Urothelium cell line (cell line): ENCODE data around the gene SLC25A27.
A peak's percentile ranks its signal among the peaks of the same experiment; 100 is the strongest.

Source experiments
- DNase-seq: peaks from one replicate; pipeline ENCODE4 v3.0.0; 2011; ENCODE audit warnings: low spot score, mixed read lengths
- FAIRE-seq: peaks from 2 replicates; lab custom pipeline; 2011; peaks lifted over from hg19 to GRCh38; lab: Jason Lieb, UNC

The SLC25A27 gene

DNA sequence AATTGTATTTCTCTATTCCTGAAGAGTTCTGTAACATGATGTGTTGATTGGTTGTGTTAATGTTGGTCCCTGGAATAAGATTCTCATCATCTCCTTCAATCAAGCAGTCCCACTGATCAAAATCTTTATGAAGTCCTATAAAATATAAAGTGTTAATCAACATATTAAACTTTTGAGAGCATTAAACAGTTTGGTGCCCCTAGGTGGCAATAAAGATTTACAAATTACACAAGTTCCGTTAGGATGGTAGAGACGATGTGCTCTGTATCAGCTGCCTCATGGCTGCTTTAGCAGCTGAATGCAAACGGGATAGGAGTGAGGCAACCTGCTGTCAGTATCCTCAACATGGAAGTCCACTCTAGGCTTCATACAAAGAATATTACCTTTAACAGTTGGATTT, 51.8 kb downstream of the SLC25A27 start:
- FAIRE-seq (no peak), DNase-seq (no peak)

DNA sequence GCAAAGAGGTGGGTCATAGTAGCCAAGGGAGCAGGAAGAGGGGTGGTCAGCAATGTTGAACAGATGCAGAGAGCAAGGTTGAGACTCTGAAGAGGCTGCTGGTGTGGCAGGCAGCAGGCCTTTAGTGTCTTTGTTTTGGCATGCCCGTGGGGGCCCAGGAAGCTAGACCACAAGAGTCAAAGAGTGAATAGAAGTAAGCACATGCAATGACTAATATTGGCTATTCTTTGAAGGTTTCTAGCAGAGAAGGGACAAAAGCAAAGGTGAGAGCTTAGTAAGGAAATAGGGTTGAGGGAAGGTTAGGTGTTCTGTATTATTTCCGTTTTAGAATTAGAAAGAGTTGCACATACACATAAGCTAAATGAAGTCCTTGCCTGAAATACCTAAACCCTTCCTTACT, 53.7 kb downstream of the SLC25A27 start:
- no peak for FAIRE-seq

DNA sequence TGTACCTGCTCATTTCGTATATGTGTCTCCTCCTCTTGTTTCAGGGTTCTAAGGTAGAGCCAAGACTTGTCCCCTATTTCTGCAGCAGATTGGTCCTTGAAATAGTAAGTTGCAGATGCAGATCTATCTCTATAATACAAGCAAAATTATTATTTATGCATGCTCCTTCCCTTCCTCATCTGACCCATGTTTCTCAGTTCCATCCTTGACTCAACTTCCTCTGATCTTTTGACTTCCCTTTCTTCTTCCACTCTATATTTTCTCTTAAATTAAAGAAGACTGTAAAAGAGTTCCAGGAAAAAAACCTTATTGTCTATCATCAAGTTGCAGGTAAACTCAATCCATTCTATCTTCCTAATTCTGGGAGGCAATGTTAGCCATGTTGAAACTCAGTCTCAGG, 58.7 kb downstream of the SLC25A27 start:
- DNase-seq, result no peak
- FAIRE-seq, result no peak

More for the DNA sequence above, 53.7 kb downstream of the SLC25A27 start:
- DNase-seq, result no peak

DNA sequence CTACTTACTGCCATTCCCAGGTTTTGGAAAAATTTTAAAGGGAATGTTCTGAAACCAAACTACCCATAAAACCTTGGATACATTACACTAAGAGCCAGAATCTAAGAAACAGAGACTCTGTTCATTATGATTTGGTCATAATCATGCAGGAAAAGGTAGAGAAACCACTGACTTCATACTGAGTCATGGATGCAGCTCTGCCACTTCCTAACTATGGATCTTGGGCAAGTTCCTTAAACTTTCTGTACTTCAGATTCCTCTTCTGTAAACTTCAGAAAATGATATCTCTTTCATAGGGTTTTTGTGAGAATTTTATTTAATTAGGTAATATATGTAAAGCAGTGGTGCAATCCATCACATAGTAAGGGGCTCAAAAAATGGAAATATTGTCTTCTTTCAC, 62.4 kb downstream of the SLC25A27 start:
- no peak for FAIRE-seq
- DNase-seq, result peak; percentile 25

DNA sequence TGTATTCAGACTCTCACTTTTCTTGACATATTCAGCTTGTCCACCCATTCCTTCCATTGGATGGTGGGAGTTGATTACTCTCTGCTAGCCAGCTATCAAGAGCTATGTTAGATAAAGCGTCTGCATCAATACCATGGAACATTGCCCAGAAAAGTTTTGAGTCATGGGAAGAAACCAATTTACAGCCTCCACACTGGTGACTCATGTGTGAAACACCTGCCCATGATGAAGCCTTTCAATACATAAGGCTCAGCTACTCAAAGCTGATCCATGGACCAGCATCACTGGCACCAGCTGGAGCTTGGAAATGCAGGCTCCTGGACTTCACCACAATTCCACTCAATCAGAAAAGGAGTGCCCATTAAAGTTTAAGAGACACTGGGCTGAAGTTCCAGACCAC, 66.3 kb downstream of the SLC25A27 start:
- FAIRE-seq (no peak), DNase-seq (peak; percentile 83)

DNA sequence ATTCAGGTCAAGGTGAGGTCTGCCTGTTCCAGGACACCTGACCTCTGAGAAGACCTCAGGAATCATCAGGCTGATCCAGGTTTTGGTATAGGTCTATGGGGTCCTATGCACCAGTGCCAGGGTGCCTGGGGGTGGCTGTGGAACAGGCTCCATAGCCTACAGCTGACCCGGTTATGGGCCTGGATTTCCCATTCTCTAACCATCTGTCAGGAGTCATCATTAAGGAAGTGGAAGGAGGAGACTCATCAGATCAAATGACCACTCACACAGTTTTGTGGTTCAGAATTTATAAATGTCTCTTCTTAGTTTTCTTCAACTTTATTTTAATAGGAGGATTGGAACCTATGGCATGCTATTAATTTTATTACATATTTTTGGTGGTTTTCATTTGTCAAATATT, 67.6 kb downstream of the SLC25A27 start:
- FAIRE-seq (no peak), DNase-seq (no peak)
